Activated gamma-delta T cell treated with anti-CD3 and anti-CD28 coated beads, Interleukin-2, amount 50 U/mL, for 16 hours (primary cell): ENCODE results near the gene INTS11.

Source experiments
- DNase-seq: peaks from one replicate; pipeline ENCODE4 v3.0.0-alpha.2; 2020; ENCODE audit warnings: low read depth

INTS11 gene

GRCh38 chr1:1357871-1358432 lies 33.5 kb upstream of the INTS11 start:
- DNase-seq, result no peak

- DNase-seq, result no peak
These were observed 32.4 kb upstream of the INTS11 start for GRCh38 chr1:1356796-1357401.

GRCh38 chr1:1356166-1356795 lies 31.8 kb upstream of the INTS11 start:
- no peak for DNase-seq

DNA sequence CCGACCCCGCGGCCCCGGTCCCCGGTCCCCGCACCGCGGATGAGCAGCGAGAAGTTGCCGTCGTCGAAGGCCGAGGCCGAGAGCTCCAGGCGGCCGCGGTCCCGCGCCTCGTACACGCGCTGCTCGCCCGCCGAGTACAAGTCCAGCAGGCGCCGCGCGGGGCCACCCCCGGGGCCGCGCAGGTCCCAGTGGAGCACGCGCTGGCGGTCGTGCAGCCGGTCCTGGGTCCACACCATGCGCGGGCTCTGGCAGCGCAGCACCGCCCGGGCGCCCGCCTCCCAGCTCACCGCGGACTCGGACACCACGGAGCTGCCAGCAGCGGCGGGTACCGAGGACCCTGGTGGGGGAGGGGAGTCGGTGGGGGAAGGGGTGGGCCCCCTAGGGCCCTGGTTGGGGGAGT lies 31.0 kb upstream of the INTS11 start:
- no peak for DNase-seq

GRCh38 chr1:1354271-1355247 lies 30.1 kb upstream of the INTS11 start:
- no peak for DNase-seq

- no peak for DNase-seq
These were observed 29.1 kb upstream of the INTS11 start for GRCh38 chr1:1353389-1354151.

- DNase-seq, result no peak
These were observed 28.4 kb upstream of the INTS11 start for GRCh38 chr1:1352786-1353388.

- DNase-seq, result no peak
These were observed 27.3 kb upstream of the INTS11 start for GRCh38 chr1:1351511-1352427.

GRCh38 chr1:1349256-1350012 lies 25.0 kb upstream of the INTS11 start, which contains the start of gene DVL1:
TSS of gene DVL1 (minus strand) at chr1:1349418. CDS start at chr1:1349065, 353 bp downstream.
- peak; percentile 55 for DNase-seq

GRCh38 chr1:1348420-1349255 lies 24.2 kb upstream of the INTS11 start:
- no peak for DNase-seq

DNA sequence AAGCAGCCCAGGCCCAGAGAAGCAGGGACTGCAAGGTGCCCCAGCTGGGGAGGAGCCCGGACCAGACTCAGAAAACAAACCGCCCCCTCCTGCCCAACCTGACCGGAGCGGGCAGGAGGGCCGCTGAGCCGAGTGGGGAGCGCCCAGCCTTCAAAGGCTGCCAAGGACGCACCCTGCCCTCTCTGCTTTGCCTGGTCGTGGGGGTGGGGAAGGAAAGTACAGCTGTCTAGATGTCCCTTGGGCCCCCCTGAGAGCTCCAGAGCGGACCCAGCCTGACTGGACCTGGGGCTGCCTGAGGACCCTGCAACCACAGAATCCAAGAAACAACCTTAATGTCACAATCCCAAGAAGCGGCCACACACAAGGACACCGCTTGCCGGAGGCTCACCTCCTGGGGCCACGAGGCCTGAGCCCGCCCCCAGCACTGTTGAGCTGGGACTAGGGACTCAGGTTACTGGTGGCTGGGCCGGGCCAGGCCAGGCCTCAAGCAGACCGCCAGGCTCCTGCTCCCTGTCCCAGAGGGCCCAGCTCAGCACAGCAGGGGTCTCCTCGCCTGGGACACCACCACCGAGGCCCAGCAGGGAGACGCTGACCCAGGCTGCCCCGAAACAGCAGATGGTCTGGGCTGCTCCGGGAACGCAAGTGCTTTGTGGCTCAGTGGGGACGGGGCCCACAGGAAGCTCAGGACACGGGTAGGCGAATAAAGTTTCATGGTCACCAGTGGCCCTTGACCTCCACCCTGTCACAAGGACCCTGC lies 23.4 kb upstream of the INTS11 start:
- DNase-seq, result no peak

DNA sequence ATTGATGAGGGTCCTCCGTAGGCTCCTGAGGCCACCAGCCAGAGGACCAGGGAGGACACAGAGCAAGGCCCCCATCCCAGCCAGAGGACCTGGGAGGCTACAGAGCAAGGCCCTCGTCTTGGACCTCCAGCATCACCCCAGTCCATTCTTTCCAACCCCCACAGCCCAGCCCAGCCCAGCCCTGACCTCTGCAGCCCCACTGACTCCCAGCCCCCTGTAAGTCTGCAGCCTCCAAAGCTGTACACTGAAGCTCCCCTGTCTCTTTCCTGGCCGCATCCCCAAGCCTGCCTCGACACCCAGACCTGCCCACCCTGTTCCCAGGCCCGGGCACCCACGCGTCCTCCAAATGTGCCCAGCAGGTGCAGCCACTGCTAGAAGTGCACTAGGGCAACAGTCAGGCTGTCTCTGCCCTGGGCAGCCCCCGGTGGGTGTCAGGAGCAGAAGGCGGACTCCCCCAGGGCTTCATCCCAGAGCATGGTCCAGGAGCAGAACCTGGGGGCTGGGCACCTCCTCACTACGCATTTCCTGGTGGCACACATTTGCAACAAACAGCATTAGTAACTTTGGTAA lies 22.7 kb upstream of the INTS11 start:
- DNase-seq, result no peak

GRCh38 chr1:1346501-1346890 lies 22.0 kb upstream of the INTS11 start:
- DNase-seq, result no peak

GRCh38 chr1:1345860-1346500 lies 21.5 kb upstream of the INTS11 start:
- DNase-seq, result no peak

GRCh38 chr1:1345384-1345783 lies 20.9 kb upstream of the INTS11 start:
- no peak for DNase-seq

- DNase-seq, result no peak
These were observed 20.3 kb upstream of the INTS11 start for GRCh38 chr1:1344655-1345361.
